Stimulated activated CD4-positive, alpha-beta T cell treated with anti-CD3 and anti-CD28 coated beads, Interleukin-2, amount 100 ng/mL, for 24 hours (primary cell): Measurements from ENCODE around the gene TMEM39A.

Experiments used
- DNase-seq, 2 donors: peaks; one replicate each; pipeline ENCODE4 v3.0.0-alpha.2; 2020

Gene TMEM39A, protein sequence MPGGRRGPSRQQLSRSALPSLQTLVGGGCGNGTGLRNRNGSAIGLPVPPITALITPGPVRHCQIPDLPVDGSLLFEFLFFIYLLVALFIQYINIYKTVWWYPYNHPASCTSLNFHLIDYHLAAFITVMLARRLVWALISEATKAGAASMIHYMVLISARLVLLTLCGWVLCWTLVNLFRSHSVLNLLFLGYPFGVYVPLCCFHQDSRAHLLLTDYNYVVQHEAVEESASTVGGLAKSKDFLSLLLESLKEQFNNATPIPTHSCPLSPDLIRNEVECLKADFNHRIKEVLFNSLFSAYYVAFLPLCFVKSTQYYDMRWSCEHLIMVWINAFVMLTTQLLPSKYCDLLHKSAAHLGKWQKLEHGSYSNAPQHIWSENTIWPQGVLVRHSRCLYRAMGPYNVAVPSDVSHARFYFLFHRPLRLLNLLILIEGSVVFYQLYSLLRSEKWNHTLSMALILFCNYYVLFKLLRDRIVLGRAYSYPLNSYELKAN

GRCh38 chr3:119463171-119464169, at the start of gene TMEM39A:
TSS of gene TMEM39A (minus strand) at chr3:119463615. CDS start at chr3:119462074, 1,541 bp downstream.
- DNase-seq, result peak; percentile 99

DNA sequence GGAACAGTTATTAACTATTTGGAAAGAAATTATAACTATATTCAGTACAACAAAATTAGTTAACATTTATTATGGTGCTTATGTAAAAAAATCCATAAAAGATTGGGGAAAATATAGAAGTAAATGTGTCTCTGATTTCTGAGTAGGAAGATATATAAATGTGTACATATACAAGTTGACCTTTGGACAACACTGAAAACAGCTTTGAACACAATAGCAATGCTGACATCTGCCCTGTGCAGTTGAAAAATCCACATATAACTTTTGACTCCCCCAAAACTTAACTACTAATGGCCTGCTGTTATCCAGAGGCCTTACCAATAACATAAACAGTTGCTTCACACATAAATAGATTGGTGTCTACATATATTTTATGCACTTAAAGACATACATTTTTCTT, 47.3 kb upstream of the TMEM39A start:
- no peak for DNase-seq

GRCh38 chr3:119508172-119508845, 44.9 kb upstream of the TMEM39A start:
- DNase-seq, result peak in 1 of 2 donors; percentile 28

DNA sequence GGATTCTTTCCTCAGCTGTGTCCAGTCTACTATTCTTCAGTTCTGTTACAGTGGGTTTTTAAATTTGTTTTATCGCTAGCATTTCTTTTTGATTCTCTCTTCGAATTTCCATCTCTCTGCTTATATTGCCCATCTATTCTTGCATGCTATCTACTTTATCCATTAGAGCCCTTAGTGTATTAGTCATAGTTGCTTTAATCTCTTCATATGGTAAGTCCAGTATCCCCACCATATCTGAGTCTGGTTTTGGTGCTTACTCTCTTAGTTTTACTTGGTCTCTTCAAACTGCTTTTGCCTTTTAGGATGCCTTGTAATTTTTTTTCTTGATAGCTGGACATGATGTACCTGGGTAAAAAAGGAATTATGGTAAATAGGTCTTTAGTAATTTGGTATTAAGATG, 44.0 kb upstream of the TMEM39A start:
- DNase-seq, result no peak

DNA sequence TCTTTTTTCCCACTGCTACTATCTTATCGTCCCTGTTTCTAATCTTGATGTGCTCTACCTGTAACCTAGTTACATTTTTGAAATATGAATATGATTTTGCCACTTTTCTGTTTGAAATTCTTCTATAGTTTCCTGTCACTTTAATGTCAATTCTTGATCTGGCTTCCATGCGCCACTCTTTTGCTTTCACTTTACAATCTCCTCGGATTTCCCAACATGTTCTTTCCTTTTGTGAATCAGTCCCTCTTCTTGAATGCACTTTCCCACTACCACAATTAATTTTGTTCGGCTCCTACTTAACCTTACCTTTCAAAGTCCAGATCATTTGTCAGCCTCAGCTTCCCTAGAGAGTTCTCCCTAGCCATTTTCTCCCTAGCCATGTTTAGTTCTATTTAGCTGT, 43.2 kb upstream of the TMEM39A start:
- DNase-seq, result no peak

DNA sequence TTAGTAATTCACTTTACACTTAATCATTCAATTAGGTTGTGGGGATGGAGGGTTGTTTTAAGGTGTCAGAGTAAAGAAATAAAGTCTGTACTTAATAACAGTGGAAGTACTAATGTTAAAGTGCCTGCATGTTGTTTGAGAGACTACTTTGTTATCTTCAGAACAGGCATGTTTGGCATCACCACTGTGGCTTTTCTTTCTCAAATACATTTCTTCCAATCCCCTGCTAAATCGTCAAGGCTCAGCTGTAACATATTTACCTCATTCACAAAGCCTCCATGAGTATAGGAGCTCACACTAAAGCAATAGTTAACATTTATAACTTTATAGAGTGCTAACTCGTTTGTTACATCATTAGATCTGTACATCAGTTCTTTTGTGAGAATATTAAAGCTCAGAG, 37.5 kb upstream of the TMEM39A start:
- DNase-seq, result no peak

DNA sequence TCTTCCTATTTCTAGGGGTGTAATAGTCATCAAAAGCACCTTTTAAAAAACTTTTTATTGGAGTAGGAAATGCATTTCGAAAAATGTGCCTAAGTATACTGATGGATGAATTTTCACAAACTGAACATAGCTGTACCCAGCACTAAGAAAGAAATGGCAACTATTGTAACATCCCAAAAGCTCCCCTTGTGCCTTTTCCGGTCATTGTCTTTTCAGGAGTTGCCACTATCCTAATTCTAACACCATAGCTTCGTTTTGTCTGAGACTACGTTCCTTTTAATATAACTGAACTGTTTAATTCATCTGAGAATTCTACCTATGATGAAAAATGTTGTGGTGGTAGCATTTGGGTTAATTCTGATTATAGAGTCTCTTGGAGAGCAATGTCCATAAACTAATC, 36.9 kb upstream of the TMEM39A start:
- no peak for DNase-seq

- DNase-seq, result peak; percentile 97 to 98
Observed at GRCh38 chr3:119498186-119499011, 35.0 kb upstream of the TMEM39A start, which contains the start of gene TIMMDC1. TSS of gene TIMMDC1 (plus strand) at chr3:119498547. CDS start at chr3:119498734, 187 bp downstream.

DNA sequence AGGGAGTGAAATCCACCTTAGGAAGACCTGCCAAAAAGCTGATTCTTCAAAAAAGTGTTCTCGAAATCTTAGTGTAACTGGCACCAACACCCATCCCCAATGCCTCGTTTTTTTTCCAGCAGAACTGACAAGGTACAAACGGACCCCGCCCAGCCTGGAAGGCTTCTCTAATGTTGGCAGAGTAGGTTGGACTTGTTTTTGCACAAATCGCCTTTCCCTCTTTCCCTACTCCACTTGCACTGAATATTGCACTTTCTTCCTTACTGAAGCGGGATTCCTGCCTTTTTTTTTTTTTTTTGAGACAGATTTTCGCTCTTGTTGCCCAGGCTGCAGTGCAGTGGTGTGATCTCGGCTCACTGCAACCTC, 34.4 kb upstream of the TMEM39A start:
- DNase-seq, result peak in 1 of 2 donors; percentile 26

GRCh38 chr3:119494597-119494996, 31.2 kb upstream of the TMEM39A start:
- DNase-seq, result no peak

- DNase-seq, result no peak
Observed at GRCh38 chr3:119492810-119493209, 29.4 kb upstream of the TMEM39A start.

DNA sequence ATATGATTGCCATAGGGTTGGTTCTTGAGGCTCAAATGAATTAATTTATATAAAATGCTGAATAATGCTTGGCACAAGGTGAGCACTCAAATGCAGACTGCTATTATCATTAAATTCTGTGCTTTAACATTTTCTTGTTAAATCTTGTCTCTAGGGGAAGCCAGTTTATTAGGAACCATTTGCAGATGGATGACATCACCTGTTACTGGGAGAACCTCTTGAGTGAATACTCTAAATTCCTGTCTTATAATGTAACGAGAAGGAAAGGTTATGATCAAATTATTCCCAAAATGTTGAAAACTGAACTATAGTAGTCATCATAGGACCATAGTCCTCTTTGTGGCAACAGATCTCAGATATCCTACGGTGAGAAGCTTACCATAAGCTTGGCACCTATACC, 28.7 kb upstream of the TMEM39A start:
- DNase-seq, result no peak

DNA sequence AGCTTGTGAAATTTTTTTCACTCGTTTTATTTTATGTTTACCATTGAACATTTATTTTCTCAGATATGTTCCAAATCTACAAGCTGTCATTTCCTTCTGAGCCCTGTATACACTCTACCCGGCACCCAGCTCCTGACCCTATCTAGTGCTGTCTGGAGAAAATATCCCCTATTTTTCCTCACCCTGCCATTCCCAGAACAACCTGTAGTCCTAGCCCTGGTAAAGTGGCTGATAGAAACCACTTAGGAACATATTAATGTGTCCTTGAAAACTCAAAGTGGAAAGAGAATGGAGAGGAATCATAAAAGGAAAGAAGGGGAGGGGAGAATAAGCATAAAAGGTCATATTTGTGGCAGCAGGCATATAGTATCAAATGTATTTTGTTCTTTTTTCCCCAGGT, 26.7 kb upstream of the TMEM39A start:
- DNase-seq, result no peak

DNA sequence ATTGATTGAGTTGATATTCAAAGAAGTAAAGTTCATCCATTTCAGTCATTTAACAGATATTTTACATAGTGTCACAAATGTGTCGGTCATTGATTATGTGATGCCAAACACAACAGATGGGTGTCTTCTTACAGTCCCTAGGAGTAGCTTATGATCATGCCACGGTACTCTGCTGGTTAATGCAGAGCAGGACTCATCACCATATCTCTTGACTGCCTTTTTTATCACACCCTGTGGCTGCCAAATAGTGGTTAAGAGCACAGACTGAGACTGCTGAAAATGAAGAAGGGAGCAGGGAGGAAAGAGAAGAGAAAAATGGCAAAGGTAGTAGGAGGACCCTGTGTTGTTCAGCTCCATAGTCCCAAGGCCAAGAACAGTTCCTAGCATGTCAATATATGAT, 22.1 kb upstream of the TMEM39A start:
- DNase-seq, result no peak

- DNase-seq, result no peak
Observed at GRCh38 chr3:119483101-119483500, 19.7 kb upstream of the TMEM39A start.

GRCh38 chr3:119481079-119481478, 17.7 kb upstream of the TMEM39A start:
- no peak for DNase-seq

DNA sequence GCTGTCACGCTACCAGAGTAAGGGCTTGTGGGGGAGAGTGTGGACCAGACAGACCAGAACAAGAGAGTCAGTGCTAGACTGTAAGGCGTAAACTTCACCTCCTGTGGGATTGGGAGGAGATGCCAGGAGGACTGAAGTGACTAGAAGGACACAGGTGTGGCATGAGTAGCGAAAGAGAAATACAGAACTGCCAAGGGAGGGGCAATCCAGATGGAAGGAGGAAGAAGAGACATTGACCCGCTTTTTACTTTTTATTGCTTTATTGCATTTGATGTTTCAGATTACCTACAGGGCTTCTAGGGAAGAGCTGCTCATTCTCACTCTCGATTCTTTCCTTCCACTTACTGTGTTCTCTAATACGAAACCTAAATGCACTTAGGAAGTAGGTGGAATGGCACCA, 7.5 kb upstream of the TMEM39A start:
- DNase-seq, result no peak

GRCh38 chr3:119469418-119470189, 6.2 kb upstream of the TMEM39A start:
- no peak for DNase-seq

DNA sequence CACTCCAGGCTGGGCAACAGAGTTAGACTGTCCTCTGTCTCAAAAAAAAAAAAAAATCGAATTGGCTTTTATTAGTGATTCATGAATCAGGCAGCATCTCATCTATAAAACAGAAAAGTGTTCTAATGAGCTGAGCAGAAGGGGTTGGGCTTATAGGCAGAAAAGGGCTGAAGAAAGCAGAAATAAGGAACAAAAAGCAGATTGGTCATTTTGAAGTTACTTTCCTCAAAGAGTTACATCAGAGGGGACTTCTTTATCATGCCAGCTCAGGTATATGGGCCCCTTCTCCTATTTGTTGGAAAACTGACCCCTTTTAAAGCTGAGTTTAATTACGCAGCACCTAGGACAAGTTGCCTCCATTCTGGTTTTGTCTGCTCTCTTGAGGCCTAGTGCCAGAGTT, 4.6 kb upstream of the TMEM39A start:
- no peak for DNase-seq

DNA sequence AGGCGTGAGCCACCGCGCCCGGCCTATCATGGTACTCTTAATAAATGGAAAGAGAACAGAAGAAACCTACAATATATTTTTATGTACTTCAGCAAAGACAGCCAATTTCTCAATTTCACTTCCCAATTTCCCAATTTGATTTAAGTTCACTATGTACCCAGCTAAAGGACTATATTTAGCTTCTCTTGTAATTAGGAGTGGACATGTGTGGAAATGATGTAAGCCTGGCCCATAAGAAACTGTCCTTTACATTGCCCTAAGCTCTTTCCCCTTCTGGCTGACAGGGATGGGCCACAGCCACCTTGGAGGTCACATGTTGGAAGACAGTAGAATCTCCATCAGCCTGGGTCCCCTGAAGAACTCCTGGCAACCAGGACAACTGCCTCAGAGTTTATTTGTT, 6.2 kb downstream of the TMEM39A start:
- DNase-seq, result no peak

DNA sequence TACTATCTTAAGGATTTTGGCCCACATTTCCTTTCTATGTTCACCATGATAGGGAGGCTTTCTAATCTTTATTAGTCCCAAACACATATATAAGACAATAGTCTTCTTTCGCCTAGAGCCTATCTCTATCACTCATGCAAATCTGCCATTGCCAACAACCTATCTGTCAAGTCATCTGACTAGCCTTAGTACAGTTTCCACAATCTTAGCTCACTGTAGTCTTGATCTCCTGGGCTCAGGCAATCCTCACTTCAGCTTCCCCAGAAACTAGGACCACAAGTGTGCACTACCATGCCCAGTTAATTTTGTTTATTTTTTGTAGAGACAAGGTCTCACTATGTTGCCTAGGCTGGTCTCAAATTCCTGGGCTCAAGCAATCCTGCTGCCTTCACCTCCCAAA, 6.9 kb downstream of the TMEM39A start:
- DNase-seq, result no peak
